A549 (cell line): Measurements from ENCODE around the gene RNF44. TPM values are rescaled to one million over a fixed set of nuclear protein-coding genes. Genes with fewer than 3 reads are reported as not detected.

ENCODE experiments used
- ATAC-seq, 2 experiments: fragments of 200-7000 bp in 1 of 2; fragments of >200 bp in 1 of 2; cut with Nextera tagmentation in 1 of 2; cut with Tn5 transposase in 1 of 2; 3 replicates each; pipeline versions ENCODE4 v1.8.0 to v1.9.1; 2018 to 2020; ENCODE audit warnings: mild to moderate bottlenecking in 1 of 2, moderate library complexity in 1 of 2
- CTCF ChIA-PET: fragments of 300-600 bp; sonication (Branson Sonifier 250); formaldehyde crosslinking; extraction: SDS; loops from one replicate; lab custom pipeline; 2021; ENCODE audit warnings: antibody characterized with exemption, inconsistent platforms; lab: Yijun Ruan, JAX
- POLR2A ChIA-PET: fragments of 350-600 bp; formaldehyde crosslinking; extraction: SDS; loops from one replicate; lab custom pipeline; 2021; ENCODE audit warnings: antibody characterized with exemption, inconsistent platforms; lab: Yijun Ruan, JAX
- DNase-seq, 2 experiments: peaks; one replicate each; pipeline versions ENCODE4 v3.0.0 to v3.0.0-alpha.2; 2011 to 2016; ENCODE audit warnings: low read depth in 1 of 2, low spot score in 1 of 2
- FAIRE-seq: peaks from 2 replicates; lab custom pipeline; 2011; peaks lifted over from hg19 to GRCh38; lab: Jason Lieb, UNC
- H3K27ac ChIP-seq, 2 experiments: fragments of >200 bp; sonication (Bioruptor Twin); formaldehyde crosslinking; 3 replicates each; pipeline ENCODE4 v1.5.1; 2016 to 2017
- H3K4me1 ChIP-seq: fragments of >200 bp; sonication (Bioruptor Twin); formaldehyde crosslinking; 3 replicates; pipeline ENCODE4 v1.6.1; 2016
- H3K4me2 ChIP-seq: fragments of >200 bp; sonication (Bioruptor Twin); formaldehyde crosslinking; 3 replicates; pipeline ENCODE4 v1.6.1; 2016
- H3K4me3 ChIP-seq: fragments of >200 bp; sonication (Bioruptor Twin); formaldehyde crosslinking; 3 replicates; pipeline ENCODE4 v1.5.1; 2016
- H3K9me3 ChIP-seq: fragments of >200 bp; sonication (Bioruptor Twin); formaldehyde crosslinking; 3 replicates; pipeline ENCODE4 v1.6.1; 2016
- ATOH8 ChIP-seq: fragments of 250-450 bp; sonication (Bioruptor Pico); IDR thresholded peaks from 2 replicates; pipeline ENCODE4 v1.5.0; 2020; ENCODE audit warnings: low read depth, mild to moderate bottlenecking, moderate library complexity
- BCL3 ChIP-seq: fragments of >200 bp; sonication (Bioruptor Twin); formaldehyde crosslinking; IDR thresholded peaks from 3 replicates; pipeline ENCODE4 v1.6.1; 2016
- CEBPB ChIP-seq, 2 experiments: fragments of >200 bp in 1 of 2; sonication (Bioruptor Twin) in 1 of 2; formaldehyde crosslinking in 1 of 2; IDR thresholded peaks; 2 replicates each; pipeline ENCODE4 v1.6.1; 2012 to 2016
- CHD2 ChIP-seq: fragments of 150-350 bp; IDR thresholded peaks from 2 replicates; pipeline ENCODE4 v1.6.1; 2014; ENCODE audit warnings: low read length; ENCODE audit not compliant: partially characterized antibody
- CHD4 ChIP-seq: fragments of 200-600 bp; sonication (generic); IDR thresholded peaks from 2 replicates; pipeline ENCODE4 v1.6.1; 2016; ENCODE audit warnings: antibody characterized with exemption, mild to moderate bottlenecking, borderline replicate concordance
- ELK1 ChIP-seq: fragments of 150-350 bp; IDR thresholded peaks from 2 replicates; pipeline ENCODE4 v1.6.1; 2014; ENCODE audit warnings: low read depth, mild to moderate bottlenecking, low read length
- ESRRA ChIP-seq: fragments of 150-350 bp; IDR thresholded peaks from 2 replicates; pipeline ENCODE4 v1.6.1; 2014; ENCODE audit warnings: mild to moderate bottlenecking, low read length, borderline replicate concordance
- HES2 ChIP-seq: fragments of >200 bp; sonication (Bioruptor Twin); formaldehyde crosslinking; IDR thresholded peaks from 2 replicates; pipeline ENCODE4 v1.6.1; 2016
- HMGXB4 ChIP-seq: fragments of 250-450 bp; sonication (Bioruptor Pico); IDR thresholded peaks from 2 replicates; pipeline ENCODE4 v1.5.0; 2021; ENCODE audit warnings: mild to moderate bottlenecking, moderate library complexity, borderline replicate concordance
- HOXB5 ChIP-seq: fragments of 250-450 bp; sonication (Bioruptor Pico); IDR thresholded peaks from 2 replicates; pipeline ENCODE4 v1.5.0; 2020; ENCODE audit warnings: mild to moderate bottlenecking, moderate library complexity
- JUNB ChIP-seq: fragments of >200 bp; sonication (Bioruptor Twin); formaldehyde crosslinking; IDR thresholded peaks from 2 replicates; pipeline ENCODE4 v1.6.1; 2016
- KDM1A ChIP-seq: fragments of 200-600 bp; sonication (generic); IDR thresholded peaks from 2 replicates; pipeline ENCODE4 v1.6.1; 2016; ENCODE audit warnings: low read depth, mild to moderate bottlenecking
- MAFK ChIP-seq: fragments of 450-650 bp; IDR thresholded peaks from 2 replicates; pipeline ENCODE4 v1.6.1; 2014; ENCODE audit not compliant: partially characterized antibody
- MAX ChIP-seq: IDR thresholded peaks from 2 replicates; pipeline ENCODE4 v1.6.1; 2012
- MYC ChIP-seq: IDR thresholded peaks from 2 replicates; pipeline ENCODE4 v1.6.1; 2012; ENCODE audit warnings: mild to moderate bottlenecking, inconsistent platforms, low read length, improper control_type of control experiment, borderline replicate concordance
- NR3C1 ChIP-seq: fragments of >200 bp; sonication (Bioruptor Twin); formaldehyde crosslinking; IDR thresholded peaks from 3 replicates; pipeline ENCODE4 v1.6.1; 2017
- PHF8 ChIP-seq: fragments of 200-600 bp; sonication (generic); IDR thresholded peaks from 2 replicates; pipeline ENCODE4 v1.6.1; 2016; ENCODE audit warnings: low read depth, mild to moderate bottlenecking, antibody characterized with exemption, moderate library complexity, borderline replicate concordance
- POLR2A ChIP-seq: IDR thresholded peaks from 2 replicates; pipeline ENCODE4 v1.6.1; 2012; ENCODE audit warnings: mild to moderate bottlenecking, low read length
- POLR2AphosphoS2 ChIP-seq: conservative IDR thresholded peaks from 2 replicates; pipeline ENCODE4 v1.6.1; 2012; ENCODE audit warnings: low read length, improper control_type of control experiment, inconsistent platforms
- SREBF2 ChIP-seq: fragments of 450-650 bp; IDR thresholded peaks from 2 replicates; pipeline ENCODE4 v1.6.1; 2014; ENCODE audit warnings: mild to moderate bottlenecking, moderate library complexity
- TP53 ChIP-seq: fragments of 250-450 bp; sonication (Bioruptor Pico); IDR thresholded peaks from 2 replicates; pipeline ENCODE4 v1.5.0; 2021; ENCODE audit warnings: mild to moderate bottlenecking, moderate library complexity
- WGBS: methylation state at CpG from one replicate; pipeline ENCODE4 v1.1.6; 2017; ENCODE audit errors: missing lambda C conversion rate; 5-methylcytosine and 5-hydroxymethylcytosine counted together
- polyA plus RNA-seq, 4 experiments: library from polyadenylated mRNA; depleted of rRNA in 3 of 4; stranded (reverse); fragments of >200 nt; fragmentation: RNase III in 1 of 4; extraction: RNeasy Plus Mini Kit Qiagen cat#74134 plus additional on column Dnase treatment in 1 of 4; gene quantifications; 2 replicates in 3 of 4; 3 replicates in 1 of 4; pipeline ENCODE4 v1.2.3, GENCODE V29; 2011 to 2017

RNF44 gene
- polyA plus RNA-seq, 2 of the 4 experiments (the other 2 are of a cell fraction) = 9.2 to 32.7 TPM

GRCh38 chr5:176533894-176534611 is 3.1 kb downstream of the RNF44 start:
- CTCF ChIA-PET = interaction anchor here (0.8 to 6.2 kb wide), 7 partner anchors 9 to 127 kb away, joined by 3 to 37 read pairs (median 5); partner anchors contain the start of genes CLTB and FAF2
- Histone ChIP-seq H3K4me3 (no peak overlapping the region), H3K27ac (peak overlapping the region; percentile 16 to 95; a peak in 3 of 6 replicates), H3K4me2 (peak overlapping the region; percentile 97), H3K9me3 (no peaks in the 10 kb centered on the region), H3K4me1 (peaks cover 48% of the 10 kb centered on the region)
- 22% methylated on average over 10 of the region's 10 CpGs for WGBS
- POLR2A ChIA-PET = interaction anchor here (0.7 kb wide), 1 partner anchor 15 kb away, joined by 3 read pairs; no protein-coding TSS in a partner anchor
- DNase-seq = peak; percentile 51 to 57
- FAIRE-seq = no peak
- peak in 1 of 2 experiments; percentile 4; a peak in 2 of 6 replicates for ATAC-seq
- TF ChIP-seq POLR2AphosphoS2 = no peak
- 0 out of 4 replicates have a peak, but pooled peaks of 1 of the 2 experiments have one; percentile 6 for TF ChIP-seq CEBPB (IDR thresholded peaks at IDR 0.05)

- H3K4me1 ChIP-seq = peaks cover 44% of the 10 kb centered on the region
- DNase-seq = no peak
- TF ChIP-seq MAFK = no peak
- no peak for TF ChIP-seq HOXB5 (CRISPR knock-in tag)
- TF ChIP-seq CHD2 = no peak
- TF ChIP-seq TP53 (CRISPR knock-in tag) = no peak
- TF ChIP-seq BCL3 = no peak
- no peak for TF ChIP-seq ATOH8 (CRISPR knock-in tag)
- TF ChIP-seq CHD4 = no peak
- TF ChIP-seq JUNB = no peak
- TF ChIP-seq SREBF2 = no peak
- TF ChIP-seq POLR2A = no peak
- TF ChIP-seq MYC = no peak
- TF ChIP-seq ELK1 = no peak
- no peak for TF ChIP-seq MAX
- TF ChIP-seq NR3C1 = no peak
- no peak for TF ChIP-seq PHF8
- TF ChIP-seq KDM1A = no peak
- no peak for TF ChIP-seq HES2
- no peak for TF ChIP-seq HMGXB4
- TF ChIP-seq ESRRA = no peak
- TF ChIP-seq, all 56 proteins: peak for 0
- no peaks in the 10 kb centered on the region for H3K9me3 ChIP-seq
- peak overlapping the region; percentile 97; the same call in 2 of the 3 replicates for H3K4me2 ChIP-seq
- H3K4me3 ChIP-seq = no peak overlapping the region
- ATAC-seq = no peak
- WGBS = 68% methylated on average over 8 of the region's 8 CpGs
- ChIA-PET POLR2A (interaction anchor here (0.7 kb wide), 1 partner anchor 15 kb away, joined by 3 read pairs; no protein-coding TSS in a partner anchor), CTCF (interaction anchor here (0.6 to 2.1 kb wide), 8 partner anchors 9 to 85 kb away, joined by 3 to 13 read pairs (median 3); partner anchors contain the start of gene FAF2)
- FAIRE-seq = no peak
- peak overlapping the region in 1 of 2 experiments; percentile 95; a peak in 3 of 6 replicates for H3K27ac ChIP-seq
These were observed 3.8 kb downstream of the RNF44 start for GRCh38 chr5:176533390-176533789.
